CD4-positive, alpha-beta T cell treated with Interleukin-17A for 4 hours (primary cell): ENCODE data around the gene CXorf65.

Experiments
- DNase-seq: peaks from one replicate; pipeline ENCODE4 v3.0.0-alpha.2; 2020; ENCODE audit warnings: mixed read lengths

Gene CXorf65

DNA sequence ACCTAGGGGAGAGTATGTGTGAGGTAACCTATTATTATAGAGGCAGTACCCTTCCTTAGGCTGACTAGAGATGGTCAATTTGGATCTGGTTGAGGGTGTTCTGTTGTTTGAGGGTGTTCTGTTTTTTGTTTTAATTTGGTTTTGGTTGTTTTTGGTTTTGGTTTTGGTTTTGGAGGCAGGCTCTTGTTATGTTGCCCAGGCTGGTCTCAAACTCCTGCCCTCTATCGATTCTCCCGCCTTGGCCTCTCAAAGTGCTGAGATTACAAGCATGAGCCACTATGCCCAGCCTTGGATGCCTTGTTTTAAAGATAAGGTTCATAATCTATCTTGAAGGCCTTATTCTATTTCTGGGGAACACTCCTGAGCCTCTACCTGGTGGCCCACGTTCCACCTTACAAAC, 912 bp downstream of the CXorf65 start:
- no peak for DNase-seq

DNA sequence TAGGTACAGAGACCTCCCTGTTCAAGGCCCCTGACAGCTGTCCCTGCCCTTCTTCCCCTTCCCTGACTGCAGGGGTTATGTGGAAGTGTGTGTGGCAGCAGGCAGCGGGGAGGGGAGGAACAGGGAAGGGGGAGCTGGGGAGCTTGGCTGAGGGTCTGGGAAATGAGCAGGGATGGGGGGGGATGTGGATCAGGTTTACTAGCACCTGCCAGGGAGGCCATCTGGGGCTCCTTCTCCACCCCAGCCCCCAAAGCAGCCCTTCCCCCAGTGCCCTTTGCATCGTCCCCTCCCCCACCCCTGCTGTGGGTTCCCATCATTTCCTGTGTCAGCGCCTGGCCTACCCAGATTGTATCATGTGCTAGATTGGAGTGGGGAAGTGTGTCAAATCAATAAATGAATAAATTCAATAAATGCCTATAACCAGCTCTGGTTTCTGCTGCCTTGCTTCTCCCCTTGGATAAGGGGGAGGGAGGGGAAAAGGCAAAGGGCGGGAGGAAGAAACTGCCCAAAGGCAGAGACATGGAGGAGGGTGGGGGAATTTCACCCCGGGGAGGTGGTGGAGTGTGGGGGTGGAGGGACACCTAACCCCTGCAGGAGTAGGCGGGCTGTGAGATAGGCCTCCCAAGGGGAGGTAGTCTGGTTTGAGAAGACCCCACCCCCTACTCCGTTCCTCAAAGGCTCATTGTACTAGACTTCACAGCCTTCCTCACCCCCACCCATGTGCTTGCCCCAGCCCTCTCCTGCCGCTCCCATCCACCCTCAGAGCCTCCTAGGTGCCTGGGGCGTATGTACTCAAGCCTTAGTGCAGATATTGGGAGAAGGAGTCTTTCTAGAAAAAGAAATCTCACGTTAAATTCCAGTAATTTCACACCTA, 3.2 kb downstream of the CXorf65 start:
- peak; percentile 79 for DNase-seq

DNA sequence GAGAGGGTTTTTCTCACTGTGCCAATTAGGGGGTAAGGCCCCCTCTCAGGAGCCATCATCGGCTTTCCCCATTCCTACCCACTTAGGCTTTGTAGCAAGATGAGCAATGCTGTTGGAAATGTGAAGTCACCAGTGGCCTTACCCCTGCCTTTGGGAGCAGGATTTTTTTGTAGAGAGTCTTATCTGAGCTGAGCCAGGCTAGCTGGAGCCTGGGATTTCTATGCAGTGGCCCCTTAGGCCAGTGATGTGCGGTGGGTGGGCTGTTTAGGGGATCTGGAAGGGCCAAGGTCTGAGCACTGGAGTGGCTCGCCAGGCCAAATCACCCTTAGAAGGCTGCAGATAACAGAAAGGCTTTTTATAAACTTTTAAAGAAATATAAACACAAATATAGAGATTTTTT, 4.2 kb downstream of the CXorf65 start:
- DNase-seq, result no peak

DNA sequence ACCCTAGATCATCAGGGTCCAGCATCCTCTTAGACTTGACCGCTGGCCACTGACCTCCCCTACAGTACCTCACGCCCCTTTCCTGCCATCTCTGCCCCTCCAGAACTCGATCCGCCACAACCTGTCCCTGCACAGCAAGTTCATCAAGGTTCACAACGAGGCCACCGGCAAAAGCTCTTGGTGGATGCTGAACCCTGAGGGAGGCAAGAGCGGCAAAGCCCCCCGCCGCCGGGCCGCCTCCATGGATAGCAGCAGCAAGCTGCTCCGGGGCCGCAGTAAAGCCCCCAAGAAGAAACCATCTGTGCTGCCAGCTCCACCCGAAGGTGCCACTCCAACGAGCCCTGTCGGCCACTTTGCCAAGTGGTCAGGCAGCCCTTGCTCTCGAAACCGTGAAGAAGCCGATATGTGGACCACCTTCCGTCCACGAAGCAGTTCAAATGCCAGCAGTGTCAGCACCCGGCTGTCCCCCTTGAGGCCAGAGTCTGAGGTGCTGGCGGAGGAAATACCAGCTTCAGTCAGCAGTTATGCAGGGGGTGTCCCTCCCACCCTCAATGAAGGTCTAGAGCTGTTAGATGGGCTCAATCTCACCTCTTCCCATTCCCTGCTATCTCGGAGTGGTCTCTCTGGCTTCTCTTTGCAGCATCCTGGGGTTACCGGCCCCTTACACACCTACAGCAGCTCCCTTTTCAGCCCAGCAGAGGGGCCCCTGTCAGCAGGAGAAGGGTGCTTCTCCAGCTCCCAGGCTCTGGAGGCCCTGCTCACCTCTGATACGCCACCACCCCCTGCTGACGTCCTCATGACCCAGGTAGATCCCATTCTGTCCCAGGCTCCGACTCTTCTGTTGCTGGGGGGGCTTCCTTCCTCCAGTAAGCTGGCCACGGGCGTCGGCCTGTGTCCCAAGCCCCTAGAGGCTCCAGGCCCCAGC, 5.7 kb downstream of the CXorf65 start:
- peak; percentile 49 for DNase-seq

DNA sequence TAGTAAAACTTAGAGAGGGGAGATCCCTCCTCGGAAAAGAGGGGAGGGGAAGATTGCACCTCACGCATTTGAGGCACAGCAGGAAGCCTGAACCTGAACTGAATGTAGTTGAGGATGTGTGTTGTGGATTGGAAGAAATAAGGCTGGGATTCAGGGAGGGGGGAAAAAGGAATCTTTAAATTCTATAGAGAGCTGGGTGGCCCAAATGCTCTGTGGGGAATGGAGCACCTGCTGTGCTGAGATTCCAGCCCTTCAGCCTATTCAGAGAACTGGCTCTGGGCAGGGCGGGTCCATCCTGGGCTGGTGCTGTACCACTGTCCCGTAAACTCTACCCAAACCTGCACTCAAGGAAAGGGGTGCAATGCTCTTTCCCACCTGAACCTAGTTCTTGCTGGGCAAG, 6.8 kb downstream of the CXorf65 start:
- no peak for DNase-seq

DNA sequence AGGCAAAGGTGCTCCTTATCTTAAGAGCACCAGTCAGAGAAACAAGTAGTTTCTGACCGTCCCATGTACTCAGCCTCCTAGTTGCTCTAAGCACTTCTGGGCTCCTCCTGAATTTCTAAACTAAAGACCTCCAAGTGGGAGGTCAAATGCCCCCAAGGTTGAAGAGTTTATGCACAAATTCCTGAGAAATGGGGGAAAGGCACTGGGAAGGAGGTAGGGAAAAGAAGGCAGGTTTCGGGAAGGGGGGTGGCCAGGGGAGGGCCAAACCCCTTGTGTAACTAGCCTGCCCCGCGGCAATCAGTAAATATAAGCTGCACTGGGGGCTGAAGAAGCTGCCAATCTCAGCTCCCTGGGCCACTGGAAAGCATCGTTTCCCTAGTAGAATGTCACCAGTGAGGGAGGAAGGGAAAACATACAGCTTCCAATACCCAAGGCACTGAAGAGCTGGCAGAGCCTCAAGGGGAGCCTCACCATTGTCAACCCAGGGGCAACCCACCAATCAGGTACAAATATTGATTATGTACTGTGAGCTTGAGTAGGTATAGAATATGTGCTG, 7.5 kb downstream of the CXorf65 start:
- no peak for DNase-seq

DNA sequence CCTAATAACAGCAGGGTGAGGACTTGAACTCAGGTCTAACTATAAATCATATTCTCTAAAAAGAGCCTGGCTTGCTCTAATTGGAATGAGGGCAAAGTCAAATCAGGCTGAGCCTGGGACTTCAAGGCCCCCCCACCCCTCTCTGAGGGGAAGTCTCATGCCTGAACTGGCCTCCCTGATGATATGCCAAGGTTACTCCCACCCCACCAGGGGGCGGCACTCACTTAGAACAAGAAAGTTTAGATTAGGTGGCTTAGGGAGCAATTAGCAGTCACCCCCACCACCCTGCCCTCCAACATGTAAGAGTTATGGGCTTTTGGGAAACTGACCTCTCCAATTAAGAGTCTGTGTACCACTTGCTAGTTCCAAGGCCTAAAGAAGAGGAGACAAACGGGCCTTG, 8.2 kb downstream of the CXorf65 start:
- DNase-seq, result peak; percentile 90

DNA sequence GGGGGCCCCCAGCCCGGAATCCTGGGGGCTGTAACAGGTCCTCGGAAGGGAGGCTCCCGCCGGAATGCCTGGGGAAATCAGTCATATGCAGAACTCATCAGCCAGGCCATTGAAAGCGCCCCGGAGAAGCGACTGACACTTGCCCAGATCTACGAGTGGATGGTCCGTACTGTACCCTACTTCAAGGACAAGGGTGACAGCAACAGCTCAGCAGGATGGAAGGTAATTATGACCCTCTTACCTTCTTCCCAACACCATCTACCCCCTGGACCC, 9.8 kb downstream of the CXorf65 start:
- no peak for DNase-seq

DNA sequence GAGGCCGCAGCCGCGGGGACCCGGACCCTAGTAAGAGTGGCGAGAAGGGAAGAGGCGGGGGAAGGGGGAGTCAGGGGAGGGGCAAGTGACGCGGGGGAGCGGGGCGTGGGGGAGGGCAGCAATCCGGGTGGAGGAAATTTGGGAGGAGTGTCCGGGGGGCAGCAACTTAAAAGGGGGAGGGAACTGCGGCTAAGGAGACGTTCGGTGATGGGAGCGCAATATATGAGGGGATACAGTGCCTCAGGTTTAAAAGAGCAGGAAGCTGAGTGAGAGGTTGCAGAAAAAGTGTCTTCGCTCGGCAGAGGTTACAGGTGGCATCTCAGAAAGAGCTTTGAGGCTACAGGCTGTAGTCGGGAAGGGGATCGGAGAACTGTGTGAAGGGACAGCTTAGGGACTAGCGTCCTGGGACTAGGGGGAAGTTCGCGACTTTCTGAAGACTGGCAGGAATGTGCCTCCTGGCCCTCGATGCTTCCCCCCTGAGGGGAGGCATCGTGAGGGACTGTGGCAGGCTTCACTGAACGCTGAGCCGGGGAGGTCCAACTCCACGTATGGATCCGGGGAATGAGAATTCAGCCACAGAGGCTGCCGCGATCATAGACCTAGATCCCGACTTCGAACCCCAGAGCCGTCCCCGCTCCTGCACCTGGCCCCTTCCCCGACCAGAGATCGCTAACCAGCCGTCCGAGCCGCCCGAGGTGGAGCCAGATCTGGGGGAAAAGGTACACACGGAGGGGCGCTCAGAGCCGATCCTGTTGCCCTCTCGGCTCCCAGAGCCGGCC, 10.4 kb downstream of the CXorf65 start:
- no peak for DNase-seq

DNA sequence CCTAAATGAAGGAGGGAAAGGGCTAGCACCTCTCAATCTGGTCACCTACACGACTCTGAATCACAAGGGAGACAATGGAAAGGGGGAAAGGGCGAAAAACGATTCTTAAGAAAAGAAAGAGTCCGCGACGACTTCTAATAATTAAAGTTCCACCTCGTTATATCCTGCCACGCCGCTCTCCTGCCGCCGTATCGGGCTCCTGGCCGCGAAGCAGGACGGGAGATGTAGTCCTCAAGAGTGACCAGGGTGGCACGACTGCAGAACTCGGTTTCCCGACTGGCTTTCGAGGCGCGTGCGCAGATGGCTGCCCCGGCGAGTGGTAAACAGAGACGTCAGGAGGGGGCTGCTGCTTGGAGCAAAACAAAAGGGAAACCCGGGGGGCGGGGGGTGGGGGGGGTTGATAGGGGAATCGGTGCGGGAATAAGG, 11.0 kb downstream of the CXorf65 start, which contains the start of gene FOXO4:
Gene FOXO4, plus strand, starts transcription at position 297 of the 426 bp plus-strand sequence. CDS start 678 bp downstream, outside the sequence.
- peak; percentile 92 for DNase-seq

DNA sequence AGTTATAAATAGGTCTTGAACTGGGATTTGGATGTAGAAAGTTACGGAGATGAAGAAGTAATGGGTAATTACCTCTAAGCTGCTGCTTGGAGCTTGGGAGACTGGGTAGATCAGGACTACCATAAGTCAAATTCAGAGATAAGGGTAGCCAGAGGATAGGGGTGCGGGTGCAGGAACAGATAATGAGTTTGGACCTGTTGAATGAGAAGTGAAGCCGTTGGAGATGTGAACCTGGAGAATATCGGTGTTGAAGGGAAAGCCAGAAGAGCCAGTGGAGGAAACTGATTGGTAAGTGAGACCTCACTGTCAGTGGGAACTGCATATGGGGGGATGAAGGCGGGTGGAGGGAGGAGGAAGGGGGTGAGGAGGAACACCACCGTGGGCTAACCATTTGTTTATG, 11.5 kb downstream of the CXorf65 start:
- DNase-seq, result no peak

DNA sequence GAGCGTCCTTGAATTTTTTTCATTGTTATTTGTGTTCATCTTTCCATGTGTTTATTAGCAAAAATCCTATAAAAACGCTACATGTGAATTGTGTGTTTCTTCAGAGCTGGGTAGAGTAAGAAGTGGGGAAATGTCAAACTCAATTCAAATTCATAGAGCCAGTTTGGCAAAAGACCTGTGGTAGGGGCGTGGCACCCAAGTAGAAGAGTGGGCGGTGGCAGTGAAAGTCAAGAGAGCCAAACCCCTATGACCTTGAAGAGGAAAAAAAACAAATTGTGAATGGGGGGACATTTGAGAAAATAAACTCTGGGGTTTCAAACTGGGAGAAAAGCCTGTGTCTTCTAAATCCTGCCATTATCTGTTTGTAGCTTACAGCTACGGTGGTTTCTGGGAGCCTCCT, 15.3 kb downstream of the CXorf65 start:
- DNase-seq, result no peak

DNA sequence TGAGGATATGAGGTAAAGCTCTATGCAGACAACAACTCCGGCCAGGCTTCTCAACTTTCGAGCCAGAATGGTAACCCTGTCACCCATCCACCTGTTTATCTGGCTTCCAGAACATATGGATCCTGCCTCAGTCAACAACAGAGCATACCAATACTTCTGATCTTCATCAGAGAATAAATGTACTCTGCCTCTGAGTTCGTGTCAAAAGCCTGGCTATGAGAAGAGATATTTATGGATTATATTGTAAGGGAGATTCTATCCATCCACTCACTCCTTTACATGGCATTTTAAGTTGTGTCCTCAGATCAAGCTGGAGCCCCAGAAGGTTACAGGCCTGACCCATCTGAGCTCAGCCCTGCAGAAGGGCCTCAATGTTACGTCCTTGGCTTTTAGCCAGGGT, 20.6 kb downstream of the CXorf65 start:
- DNase-seq, result no peak

DNA sequence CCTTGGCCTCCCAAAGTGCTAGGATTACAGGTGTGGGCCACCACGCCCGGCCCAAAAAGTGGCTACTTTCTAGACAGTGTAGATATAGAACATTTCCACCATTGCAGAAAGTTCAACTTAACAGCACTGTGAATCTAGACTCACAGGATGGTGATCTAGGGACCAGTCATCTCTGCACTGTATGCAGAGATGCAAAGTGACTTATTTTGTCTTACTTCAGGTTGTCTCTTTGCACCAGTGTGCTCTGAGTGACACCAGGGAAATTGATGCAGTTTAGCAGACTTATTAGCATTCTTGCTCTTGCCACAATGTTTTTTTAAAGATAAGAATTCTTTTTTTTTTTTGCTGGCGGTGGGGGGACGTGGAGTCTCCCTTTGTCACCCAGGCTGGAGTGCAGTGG, 23.7 kb downstream of the CXorf65 start:
- DNase-seq, result no peak

DNA sequence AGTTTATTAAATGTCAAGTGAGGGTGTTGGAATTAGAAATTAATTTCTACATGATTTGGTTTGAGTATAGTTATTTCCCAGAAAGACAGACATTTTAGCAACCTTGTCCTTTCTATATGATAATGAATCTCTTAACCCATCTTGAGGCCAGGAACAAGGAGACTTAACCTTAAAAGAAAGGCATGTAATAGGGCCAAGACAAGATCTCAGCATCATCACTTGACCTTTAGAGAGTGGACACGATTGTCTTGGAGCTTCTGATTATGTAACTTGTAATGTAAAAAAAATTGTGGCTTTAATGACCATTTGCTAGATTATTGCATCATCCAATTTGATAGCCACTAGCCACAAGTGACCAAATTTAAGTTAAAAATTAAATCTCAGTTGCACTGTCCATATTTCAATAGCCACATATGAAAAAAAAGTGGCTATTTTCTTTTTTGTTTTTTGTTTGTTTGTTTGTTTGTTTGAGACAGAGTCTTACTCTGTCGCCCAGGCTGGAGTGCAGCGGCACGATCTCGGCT, 24.4 kb downstream of the CXorf65 start:
- DNase-seq, result no peak

DNA sequence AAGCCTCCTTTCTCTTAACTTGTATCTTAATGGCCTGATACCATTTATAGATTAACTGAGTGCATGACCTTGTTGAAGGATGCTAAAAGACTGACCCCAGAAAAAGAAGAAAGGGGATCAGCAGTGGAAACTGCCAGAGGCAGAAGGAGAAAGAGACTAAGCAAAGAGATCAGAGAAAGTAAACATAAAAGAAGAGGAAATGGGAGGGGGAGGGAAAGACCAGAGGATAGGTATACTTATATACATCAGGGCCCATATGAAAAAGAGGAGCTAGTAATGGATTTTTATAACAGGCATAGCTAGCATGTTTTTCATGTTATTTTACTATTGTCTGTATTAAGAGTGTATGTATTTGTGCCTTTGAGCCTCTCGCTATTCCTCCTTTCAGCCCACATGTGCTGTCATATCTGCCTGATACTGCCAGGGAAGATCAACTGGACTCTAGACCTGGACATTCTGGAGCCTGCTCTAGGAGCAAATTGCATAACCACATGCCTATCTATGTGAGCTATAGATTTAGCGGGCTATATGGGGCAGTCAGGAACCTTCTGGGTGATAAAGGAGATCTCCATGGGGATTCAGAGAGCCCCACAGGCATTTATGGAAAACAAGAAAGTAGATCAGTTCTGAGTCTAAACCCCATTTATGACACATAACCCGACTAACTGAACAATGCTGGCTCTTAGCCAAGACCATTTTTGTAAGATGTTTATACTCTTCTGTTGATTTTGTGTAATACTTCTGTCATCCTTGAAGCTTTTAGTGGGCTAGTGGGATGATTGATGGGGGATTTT, 25.0 kb downstream of the CXorf65 start:
- DNase-seq, result no peak

DNA sequence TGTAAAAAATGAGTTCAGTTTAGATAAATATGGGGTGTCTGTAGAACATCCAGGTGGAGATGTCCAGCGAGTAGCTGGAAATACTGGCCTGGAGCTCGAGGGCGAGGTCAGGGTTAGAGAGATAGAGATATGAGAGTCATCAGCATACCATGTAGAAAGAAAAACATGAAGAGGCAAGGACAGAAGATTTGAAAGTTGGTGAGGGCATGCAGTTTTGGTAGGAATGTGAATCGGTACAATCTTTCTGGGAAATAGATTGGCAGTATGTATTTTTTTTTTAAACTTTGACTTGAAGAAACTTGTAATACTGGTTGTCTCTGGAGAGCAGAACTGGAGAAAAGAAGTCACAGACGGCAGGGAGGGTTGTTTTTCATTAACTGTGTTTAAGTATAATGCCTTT, 36.0 kb downstream of the CXorf65 start:
- DNase-seq, result no peak

DNA sequence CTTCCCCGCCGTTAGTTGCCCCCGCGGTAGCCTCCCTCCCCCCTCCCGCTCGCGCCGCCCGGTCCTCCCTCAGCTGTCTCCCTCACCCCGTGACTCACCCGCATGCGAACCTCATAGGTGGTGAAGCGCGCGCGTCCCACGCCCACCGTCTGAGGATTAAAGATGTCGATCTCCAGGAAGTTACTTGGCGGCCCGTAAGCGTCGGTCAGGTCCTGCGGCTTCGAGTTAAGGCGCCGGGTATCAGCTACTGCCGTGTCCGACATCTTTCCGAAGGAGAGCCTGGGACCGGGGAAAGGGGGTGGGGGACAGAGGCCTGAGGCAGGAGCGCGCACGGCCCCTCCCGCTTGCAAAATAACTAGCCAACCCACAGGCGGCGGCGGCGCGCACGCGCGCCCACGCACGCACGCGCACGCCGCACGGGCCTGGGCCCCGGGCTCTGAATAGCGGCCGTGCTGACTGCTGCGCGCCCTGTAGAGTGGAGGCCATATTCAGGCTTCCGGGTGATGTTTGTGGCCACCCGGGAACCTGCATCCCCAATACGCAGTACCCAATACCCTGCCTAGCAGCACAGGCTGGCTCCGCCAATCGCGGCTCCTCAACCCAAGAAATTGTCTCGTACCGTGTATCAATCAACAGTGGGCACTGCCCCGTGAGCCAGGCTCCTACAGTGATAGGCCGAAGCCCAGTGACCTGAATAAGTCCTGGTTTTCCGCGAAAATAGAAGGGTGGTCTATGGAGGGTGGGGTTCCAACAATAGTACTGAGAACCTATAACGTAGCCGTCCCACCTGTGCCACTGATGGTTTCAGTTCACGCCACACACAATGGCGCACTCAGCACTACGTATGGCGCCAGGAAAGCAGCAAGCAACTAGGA, 38.3 kb downstream of the CXorf65 start, which contains the start of gene SNX12:
Gene SNX12, minus strand, starts transcription at position 291 of the 875 bp plus-strand sequence. Its CDS starts 28 bp downstream, at position 263.
- DNase-seq, result peak; percentile 88

DNA sequence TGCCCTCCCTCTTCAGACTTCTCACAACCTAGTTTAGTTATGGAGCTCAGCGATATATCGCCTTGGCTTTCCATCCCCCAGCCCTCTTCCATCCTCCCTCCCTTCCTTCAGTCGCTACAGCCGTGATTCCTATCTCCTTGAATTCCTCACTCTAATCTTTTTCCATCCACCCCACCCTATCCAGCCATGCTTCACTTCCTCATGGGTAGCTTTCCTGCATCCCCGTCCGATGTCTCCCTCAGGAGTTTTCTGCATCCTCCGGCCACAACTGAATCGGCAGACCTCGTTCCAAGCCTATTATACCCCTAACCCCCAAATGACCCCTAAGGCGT, 38.9 kb downstream of the CXorf65 start:
- DNase-seq, result no peak

DNA sequence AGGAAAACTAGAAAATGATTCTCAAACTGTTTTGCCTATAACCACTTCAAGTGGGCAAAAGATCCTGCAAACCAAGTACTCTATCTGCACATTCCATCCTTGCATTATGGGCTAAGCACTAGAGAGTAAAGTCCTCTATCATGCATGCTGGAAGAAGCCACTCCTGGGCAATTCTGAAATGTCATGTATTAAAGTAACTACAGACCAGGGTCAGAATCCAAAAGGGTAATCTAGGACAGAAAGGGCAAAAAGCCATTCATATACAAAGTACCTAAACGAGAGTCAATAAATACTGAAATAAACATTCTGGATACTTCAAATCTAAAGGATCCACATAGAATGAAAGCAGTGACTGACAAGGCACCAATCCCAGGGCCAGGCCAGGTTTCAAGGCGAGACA, 39.5 kb downstream of the CXorf65 start:
- DNase-seq, result no peak

DNA sequence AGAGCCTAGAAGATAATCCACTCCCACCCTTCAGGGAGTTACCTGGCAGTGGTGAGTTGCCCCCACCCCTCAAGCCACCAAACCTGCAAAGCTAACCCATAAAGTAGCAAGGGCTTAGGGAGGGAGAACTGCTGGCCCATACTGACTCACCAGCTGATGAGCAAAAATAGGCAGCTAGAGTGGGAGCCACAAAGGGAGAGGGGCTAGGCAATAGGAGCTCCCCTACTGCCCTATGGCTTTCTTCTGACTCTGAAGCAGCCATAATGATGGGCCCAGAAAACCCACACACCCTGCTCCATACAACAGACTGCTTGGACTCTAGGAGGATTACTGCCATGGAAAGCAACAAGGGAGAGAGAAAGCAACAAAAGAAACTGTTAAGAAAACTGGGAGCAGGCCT, 46.4 kb downstream of the CXorf65 start:
- no peak for DNase-seq
